ENCODE measurements around the gene ETS2.

ETS2 gene

GRCh38 chr21:38761531-38761930 is 44.2 kb upstream of the ETS2 start:
- no peak for DNase-seq (ENCODE audit: low spot score)
- ChIA-PET POLR2A (ENCODE audit: low non-redundant PET) (no interaction called here), CTCF (interaction anchor here (0.6 kb wide), 2 partner anchors 26 to 956 kb away, joined by 3 read pairs; no protein-coding TSS in a partner anchor)
- no peak overlapping the region for H3K27ac ChIP-seq
- TF ChIP-seq CTCF (conservative IDR thresholded peaks at IDR 0.05; ENCODE audit: low read depth) = no peak

- no peak for TF ChIP-seq CTCF (conservative IDR thresholded peaks at IDR 0.05; ENCODE audit: low read depth)
- DNase-seq (ENCODE audit: low spot score) = no peak
- no peak overlapping the region for H3K27ac ChIP-seq
- CTCF ChIA-PET = no interaction called here
- POLR2A ChIA-PET (ENCODE audit: low non-redundant PET) = no interaction called here
These were observed 40.7 kb upstream of the ETS2 start for GRCh38 chr21:38765056-38765455.

GRCh38 chr21:38766987-38767722 is 38.6 kb upstream of the ETS2 start:
- ChIA-PET POLR2A (ENCODE audit: low non-redundant PET) (no interaction called here), CTCF (interaction anchor here (0.6 kb wide), 1 partner anchor 600 kb away, joined by 3 read pairs; no protein-coding TSS in a partner anchor)
- no peak for TF ChIP-seq CTCF (conservative IDR thresholded peaks at IDR 0.05; ENCODE audit: low read depth)
- DNase-seq (ENCODE audit: low spot score) = peak; percentile 5
- peak overlapping the region; percentile 61 for H3K27ac ChIP-seq

- H3K27ac ChIP-seq = no peak overlapping the region
- CTCF ChIA-PET = no interaction called here
- TF ChIP-seq CTCF (conservative IDR thresholded peaks at IDR 0.05; ENCODE audit: low read depth) = no peak
- peak; percentile 19 for DNase-seq (ENCODE audit: low spot score)
- POLR2A ChIA-PET (ENCODE audit: low non-redundant PET) = no interaction called here
These were observed 37.2 kb upstream of the ETS2 start for GRCh38 chr21:38768471-38769063.

GRCh38 chr21:38769191-38769780 is 36.4 kb upstream of the ETS2 start:
- ChIA-PET POLR2A (ENCODE audit: low non-redundant PET) (no interaction called here), CTCF (no interaction called here)
- DNase-seq (ENCODE audit: low spot score) = no peak
- H3K27ac ChIP-seq = no peak overlapping the region
- no peak for TF ChIP-seq CTCF (conservative IDR thresholded peaks at IDR 0.05; ENCODE audit: low read depth)

GRCh38 chr21:38770660-38771059 is 35.1 kb upstream of the ETS2 start:
- no peak for DNase-seq (ENCODE audit: low spot score)
- ChIA-PET POLR2A (ENCODE audit: low non-redundant PET) (no interaction called here), CTCF (interaction anchor here (0.6 kb wide), 1 partner anchor 285 kb away, joined by 3 read pairs; no protein-coding TSS in a partner anchor)
- H3K27ac ChIP-seq = no peak overlapping the region
- TF ChIP-seq CTCF (conservative IDR thresholded peaks at IDR 0.05; ENCODE audit: low read depth) = no peak
